ENCODE results near the gene IGSF23. TPM values are rescaled to one million over a fixed set of nuclear protein-coding genes. Genes with fewer than 3 reads are reported as not detected.
"Not testable (repeated sequence)": the region's sequence is repeated elsewhere in the genome, so short reads cannot be mapped to it uniquely, and the experiment has no call there.

Gene IGSF23
- total RNA-seq, 2 donors from 2014 or later, result not detected

- H3K36me3 ChIP-seq (ENCODE audit: control insufficient read depth, insufficient read depth, low read length), result no peaks in the 10 kb centered on the region
- no peak overlapping the region for H3K27ac Mint-ChIP-seq
- H3K27me3 ChIP-seq (ENCODE audit: control insufficient read depth, insufficient read depth, low read length, poor library complexity, severe bottlenecking), result no peaks in the 10 kb centered on the region
- no peaks in the 10 kb centered on the region for H3K4me1 ChIP-seq (ENCODE audit: control insufficient read depth, insufficient read depth, low read length)
- H3K36me3 Mint-ChIP-seq (ENCODE audit: low read depth), result peaks cover 6% of the 10 kb centered on the region
- DNase-seq, result no peak
- WGBS, 2 experiments (ENCODE audit: insufficient coverage in 1 of 2, insufficient read length in 1 of 2), result 92 to 95% methylated on average over 2 of the region's 2 CpGs
- TF ChIP-seq, protein P1, sequence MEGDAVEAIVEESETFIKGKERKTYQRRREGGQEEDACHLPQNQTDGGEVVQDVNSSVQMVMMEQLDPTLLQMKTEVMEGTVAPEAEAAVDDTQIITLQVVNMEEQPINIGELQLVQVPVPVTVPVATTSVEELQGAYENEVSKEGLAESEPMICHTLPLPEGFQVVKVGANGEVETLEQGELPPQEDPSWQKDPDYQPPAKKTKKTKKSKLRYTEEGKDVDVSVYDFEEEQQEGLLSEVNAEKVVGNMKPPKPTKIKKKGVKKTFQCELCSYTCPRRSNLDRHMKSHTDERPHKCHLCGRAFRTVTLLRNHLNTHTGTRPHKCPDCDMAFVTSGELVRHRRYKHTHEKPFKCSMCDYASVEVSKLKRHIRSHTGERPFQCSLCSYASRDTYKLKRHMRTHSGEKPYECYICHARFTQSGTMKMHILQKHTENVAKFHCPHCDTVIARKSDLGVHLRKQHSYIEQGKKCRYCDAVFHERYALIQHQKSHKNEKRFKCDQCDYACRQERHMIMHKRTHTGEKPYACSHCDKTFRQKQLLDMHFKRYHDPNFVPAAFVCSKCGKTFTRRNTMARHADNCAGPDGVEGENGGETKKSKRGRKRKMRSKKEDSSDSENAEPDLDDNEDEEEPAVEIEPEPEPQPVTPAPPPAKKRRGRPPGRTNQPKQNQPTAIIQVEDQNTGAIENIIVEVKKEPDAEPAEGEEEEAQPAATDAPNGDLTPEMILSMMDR (conservative IDR thresholded peaks at IDR 0.05), result no peak
- peaks cover 15% of the 10 kb centered on the region for H3K4me1 Mint-ChIP-seq
- H3K9ac ChIP-seq (ENCODE audit: extremely low read depth, low read length, poor library complexity, severe bottlenecking), result no peak overlapping the region
- peaks cover 38% of the 10 kb centered on the region for H3K9me3 Mint-ChIP-seq
- H3K27ac ChIP-seq (ENCODE audit: low read depth, low read length), result no peak overlapping the region
- peaks cover 5% of the 10 kb centered on the region for H3K27me3 Mint-ChIP-seq (ENCODE audit: insufficient read depth)
- no peak overlapping the region for H3K4me3 ChIP-seq (ENCODE audit: low read length)
- peaks cover 38% of the 10 kb centered on the region for H3K9me3 ChIP-seq (ENCODE audit: control insufficient read depth, low read length)
- no peak overlapping the region for H3K4me3 Mint-ChIP-seq
Measured at GRCh38 chr19:44587963-44588770, 25.2 kb upstream of the IGSF23 start.

DNA sequence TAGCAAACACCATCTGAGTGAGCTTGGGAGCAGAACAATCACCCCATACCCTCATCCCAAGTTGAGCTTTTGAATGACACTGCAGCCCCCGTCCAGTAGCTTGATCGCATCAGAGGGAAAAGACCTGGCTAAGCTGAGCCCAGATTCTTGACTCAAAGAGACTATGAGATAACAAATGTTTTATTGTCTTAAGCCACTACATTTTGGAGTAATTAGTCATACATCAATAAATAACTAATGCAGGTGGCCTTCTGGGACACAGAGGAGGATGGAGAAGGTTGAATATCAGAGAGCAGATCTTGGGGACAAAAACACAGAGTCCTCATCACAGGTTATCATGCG lies 24.6 kb upstream of the IGSF23 start:
- Mint-ChIP-seq H3K27ac (no peak overlapping the region), H3K9me3 (peaks cover 38% of the 10 kb centered on the region), H3K36me3 (ENCODE audit: low read depth) (peaks cover 6% of the 10 kb centered on the region), H3K27me3 (ENCODE audit: insufficient read depth) (peaks cover 5% of the 10 kb centered on the region), H3K4me3 (no peak overlapping the region), H3K4me1 (peaks cover 17% of the 10 kb centered on the region)
- Histone ChIP-seq H3K4me3 (ENCODE audit: low read length) (no peak overlapping the region), H3K27ac (ENCODE audit: low read depth, low read length) (no peak overlapping the region), H3K4me1 (ENCODE audit: control insufficient read depth, insufficient read depth, low read length) (no peaks in the 10 kb centered on the region), H3K9me3 (ENCODE audit: control insufficient read depth, low read length) (peaks cover 38% of the 10 kb centered on the region), H3K36me3 (ENCODE audit: control insufficient read depth, insufficient read depth, low read length) (no peaks in the 10 kb centered on the region), H3K9ac (ENCODE audit: extremely low read depth, low read length, poor library complexity, severe bottlenecking) (no peak overlapping the region), H3K27me3 (ENCODE audit: control insufficient read depth, insufficient read depth, low read length, poor library complexity, severe bottlenecking) (no peaks in the 10 kb centered on the region)
- WGBS, 2 experiments (ENCODE audit: insufficient coverage in 1 of 2, insufficient read length in 1 of 2), result 97% methylated on average over 3 of the region's 3 CpGs; no CpG with 5 or more reads in 1 of the 2 experiments
- TF ChIP-seq, protein P1 (conservative IDR thresholded peaks at IDR 0.05), result no peak
- no peak for DNase-seq

- no peak for DNase-seq
- Histone ChIP-seq H3K9me3 (ENCODE audit: control insufficient read depth, low read length) (peaks cover 32% of the 10 kb centered on the region), H3K36me3 (ENCODE audit: control insufficient read depth, insufficient read depth, low read length) (no peaks in the 10 kb centered on the region), H3K4me3 (ENCODE audit: low read length) (no peak overlapping the region), H3K27ac (ENCODE audit: low read depth, low read length) (no peak overlapping the region), H3K27me3 (ENCODE audit: control insufficient read depth, insufficient read depth, low read length, poor library complexity, severe bottlenecking) (no peaks in the 10 kb centered on the region), H3K4me1 (ENCODE audit: control insufficient read depth, insufficient read depth, low read length) (no peaks in the 10 kb centered on the region), H3K9ac (ENCODE audit: extremely low read depth, low read length, poor library complexity, severe bottlenecking) (no peak overlapping the region)
- Mint-ChIP-seq H3K4me3 (no peak overlapping the region), H3K27ac (no peak overlapping the region), H3K4me1 (peaks cover 24% of the 10 kb centered on the region), H3K9me3 (peaks cover 27% of the 10 kb centered on the region), H3K27me3 (ENCODE audit: insufficient read depth) (peaks cover 6% of the 10 kb centered on the region), H3K36me3 (ENCODE audit: low read depth) (peaks cover 6% of the 10 kb centered on the region)
- 38 to 83% methylated on average over 1 to 9 of the region's 9 CpGs for WGBS, 2 experiments (ENCODE audit: insufficient coverage in 1 of 2, insufficient read length in 1 of 2)
- TF ChIP-seq, protein P1 (conservative IDR thresholded peaks at IDR 0.05), result no peak
Measured at GRCh38 chr19:44590245-44591059, 22.9 kb upstream of the IGSF23 start.

GRCh38 chr19:44591340-44591993 lies 21.9 kb upstream of the IGSF23 start:
- H3K36me3 Mint-ChIP-seq (ENCODE audit: low read depth); H3K27me3 Mint-ChIP-seq (ENCODE audit: insufficient read depth); H3K9ac ChIP-seq (ENCODE audit: extremely low read depth, low read length, poor library complexity, severe bottlenecking); H3K4me1 ChIP-seq (ENCODE audit: control insufficient read depth, insufficient read depth, low read length); H3K27ac Mint-ChIP-seq; H3K4me3 Mint-ChIP-seq; H3K27me3 ChIP-seq (ENCODE audit: control insufficient read depth, insufficient read depth, low read length, poor library complexity, severe bottlenecking); DNase-seq; H3K27ac ChIP-seq (ENCODE audit: low read depth, low read length); H3K36me3 ChIP-seq (ENCODE audit: control insufficient read depth, insufficient read depth, low read length): not testable (repeated sequence)
- 98% methylated on average over 7 to 9 of the region's 9 CpGs for WGBS, 2 experiments (ENCODE audit: insufficient coverage in 1 of 2, insufficient read length in 1 of 2)
- Mint-ChIP-seq H3K4me1 (peaks cover 27% of the 10 kb centered on the region), H3K9me3 (peaks cover 21% of the 10 kb centered on the region)
- Histone ChIP-seq H3K9me3 (ENCODE audit: control insufficient read depth, low read length) (peaks cover 23% of the 10 kb centered on the region), H3K4me3 (ENCODE audit: low read length) (peak overlapping the region; percentile 53)
